ENCODE measurements around the gene SYNPO2.
A peak's percentile ranks its signal among the peaks of the same experiment; 100 is the strongest.

SYNPO2 gene

GRCh38 chr4:118916691-118917289 lies 28.1 kb downstream of the SYNPO2 start:
- no peak overlapping the region for H2BK15ac ChIP-seq (replicated peaks; ENCODE audit: low read depth)
- no peak overlapping the region for H3K56ac ChIP-seq (ENCODE audit: low read length)
- no peak overlapping the region for H3K23ac ChIP-seq (ENCODE audit: low read length)
- H3K4me1 ChIP-seq (ENCODE audit: control insufficient read depth, low read depth, low read length), result no peaks in the 10 kb centered on the region
- no peak for DNase-seq
- H2BK5ac ChIP-seq (ENCODE audit: low read length), result no peak overlapping the region
- no peak overlapping the region for H3K27ac ChIP-seq (ENCODE audit: low read depth, low read length)
- no peak overlapping the region for H3K9ac ChIP-seq (ENCODE audit: low read length)
- H4K8ac ChIP-seq (ENCODE audit: low read depth, low read length), result no peak overlapping the region
- H3K36me3 ChIP-seq (ENCODE audit: control insufficient read depth, insufficient read depth, low read length), result no peaks in the 10 kb centered on the region
- no peak overlapping the region for H3K4ac ChIP-seq (ENCODE audit: low read depth, low read length)
- H3K27me3 ChIP-seq (ENCODE audit: insufficient read depth, low read length, poor library complexity), result no peaks in the 10 kb centered on the region
- no peak overlapping the region for H3K4me2 ChIP-seq (ENCODE audit: low read length)
- no peak overlapping the region for H4K5ac ChIP-seq (ENCODE audit: low read length)
- no peaks in the 10 kb centered on the region for H3K79me1 ChIP-seq (ENCODE audit: low read length)
- H3K18ac ChIP-seq (ENCODE audit: low read length), result no peak overlapping the region
- no CpG with 5 or more reads among the region's 9 CpGs for WGBS (ENCODE audit: extremely low coverage, insufficient coverage, low lambda C conversion rate)
- no peak overlapping the region for H2BK120ac ChIP-seq (ENCODE audit: low read depth, low read length)
- no peaks in the 10 kb centered on the region for H3K79me2 ChIP-seq (ENCODE audit: control insufficient read depth, insufficient read depth, low read length)
- H2AK5ac ChIP-seq (ENCODE audit: low read length), result no peak overlapping the region
- H3K4me3 ChIP-seq (ENCODE audit: low read length), result no peak overlapping the region

GRCh38 chr4:118917582-118917981 lies 28.9 kb downstream of the SYNPO2 start:
- Histone ChIP-seq H2BK15ac (replicated peaks; ENCODE audit: low read depth) (no peak overlapping the region), H3K4me1 (ENCODE audit: control insufficient read depth, low read depth, low read length) (no peaks in the 10 kb centered on the region), H3K23ac (ENCODE audit: low read length) (no peak overlapping the region), H2BK5ac (ENCODE audit: low read length) (no peak overlapping the region), H3K27ac (ENCODE audit: low read depth, low read length) (no peak overlapping the region), H3K4me2 (ENCODE audit: low read length) (no peak overlapping the region), H3K56ac (ENCODE audit: low read length) (no peak overlapping the region), H3K4ac (ENCODE audit: low read depth, low read length) (no peak overlapping the region), H3K79me1 (ENCODE audit: low read length) (no peaks in the 10 kb centered on the region), H3K18ac (ENCODE audit: low read length) (no peak overlapping the region), H3K9ac (ENCODE audit: low read length) (no peak overlapping the region), H3K4me3 (ENCODE audit: low read length) (no peak overlapping the region), H3K27me3 (ENCODE audit: insufficient read depth, low read length, poor library complexity) (no peaks in the 10 kb centered on the region), H2BK120ac (ENCODE audit: low read depth, low read length) (no peak overlapping the region), H2AK5ac (ENCODE audit: low read length) (no peak overlapping the region), H3K36me3 (ENCODE audit: control insufficient read depth, insufficient read depth, low read length) (no peaks in the 10 kb centered on the region), H4K8ac (ENCODE audit: low read depth, low read length) (no peak overlapping the region), H4K5ac (ENCODE audit: low read length) (no peak overlapping the region), H3K79me2 (ENCODE audit: control insufficient read depth, insufficient read depth, low read length) (no peaks in the 10 kb centered on the region)
- no peak for DNase-seq
- WGBS (ENCODE audit: extremely low coverage, insufficient coverage, low lambda C conversion rate), result no CpG with 5 or more reads among the region's 2 CpGs

- H2BK5ac ChIP-seq (ENCODE audit: low read length), result no peak overlapping the region
- no peaks in the 10 kb centered on the region for H3K27me3 ChIP-seq (ENCODE audit: insufficient read depth, low read length, poor library complexity)
- H3K79me1 ChIP-seq (ENCODE audit: low read length), result no peaks in the 10 kb centered on the region
- no peak overlapping the region for H3K4me2 ChIP-seq (ENCODE audit: low read length)
- H2BK15ac ChIP-seq (replicated peaks; ENCODE audit: low read depth), result no peak overlapping the region
- H4K8ac ChIP-seq (ENCODE audit: low read depth, low read length), result no peak overlapping the region
- H2AK5ac ChIP-seq (ENCODE audit: low read length), result no peak overlapping the region
- H3K56ac ChIP-seq (ENCODE audit: low read length), result no peak overlapping the region
- H3K23ac ChIP-seq (ENCODE audit: low read length), result no peak overlapping the region
- H4K5ac ChIP-seq (ENCODE audit: low read length), result no peak overlapping the region
- no peak overlapping the region for H3K4ac ChIP-seq (ENCODE audit: low read depth, low read length)
- H3K79me2 ChIP-seq (ENCODE audit: control insufficient read depth, insufficient read depth, low read length), result no peaks in the 10 kb centered on the region
- no peak overlapping the region for H3K9ac ChIP-seq (ENCODE audit: low read length)
- no peaks in the 10 kb centered on the region for H3K4me1 ChIP-seq (ENCODE audit: control insufficient read depth, low read depth, low read length)
- H3K36me3 ChIP-seq (ENCODE audit: control insufficient read depth, insufficient read depth, low read length), result no peaks in the 10 kb centered on the region
- no peak overlapping the region for H3K18ac ChIP-seq (ENCODE audit: low read length)
- H3K4me3 ChIP-seq (ENCODE audit: low read length), result no peak overlapping the region
- DNase-seq, result peak; percentile 63
- WGBS (ENCODE audit: extremely low coverage, insufficient coverage, low lambda C conversion rate), result no CpG with 5 or more reads among the region's 3 CpGs
- H2BK120ac ChIP-seq (ENCODE audit: low read depth, low read length), result no peak overlapping the region
- H3K27ac ChIP-seq (ENCODE audit: low read depth, low read length), result no peak overlapping the region
These were observed 29.7 kb downstream of the SYNPO2 start for GRCh38 chr4:118918388-118918787.

- no CpG with 5 or more reads among the region's 2 CpGs for WGBS (ENCODE audit: extremely low coverage, insufficient coverage, low lambda C conversion rate)
- H3K27ac ChIP-seq (ENCODE audit: low read depth, low read length), result no peak overlapping the region
- no peak overlapping the region for H4K5ac ChIP-seq (ENCODE audit: low read length)
These were observed 31.6 kb downstream of the SYNPO2 start for GRCh38 chr4:118920247-118920646.

GRCh38 chr4:118921786-118922185 lies 33.1 kb downstream of the SYNPO2 start:
- Histone ChIP-seq H3K79me1 (ENCODE audit: low read length) (no peaks in the 10 kb centered on the region), H2AK5ac (ENCODE audit: low read length) (no peak overlapping the region), H4K8ac (ENCODE audit: low read depth, low read length) (no peak overlapping the region), H2BK120ac (ENCODE audit: low read depth, low read length) (no peak overlapping the region), H3K9ac (ENCODE audit: low read length) (no peak overlapping the region), H3K56ac (ENCODE audit: low read length) (no peak overlapping the region), H3K27me3 (ENCODE audit: insufficient read depth, low read length, poor library complexity) (no peaks in the 10 kb centered on the region), H4K5ac (ENCODE audit: low read length) (no peak overlapping the region), H3K4me3 (ENCODE audit: low read length) (no peak overlapping the region), H3K27ac (ENCODE audit: low read depth, low read length) (no peak overlapping the region), H3K18ac (ENCODE audit: low read length) (no peak overlapping the region), H3K4ac (ENCODE audit: low read depth, low read length) (no peak overlapping the region), H3K4me1 (ENCODE audit: control insufficient read depth, low read depth, low read length) (no peaks in the 10 kb centered on the region), H3K36me3 (ENCODE audit: control insufficient read depth, insufficient read depth, low read length) (no peaks in the 10 kb centered on the region), H2BK15ac (replicated peaks; ENCODE audit: low read depth) (no peak overlapping the region), H2BK5ac (ENCODE audit: low read length) (no peak overlapping the region), H3K4me2 (ENCODE audit: low read length) (no peak overlapping the region), H3K79me2 (ENCODE audit: control insufficient read depth, insufficient read depth, low read length) (no peaks in the 10 kb centered on the region), H3K23ac (ENCODE audit: low read length) (no peak overlapping the region)
- DNase-seq, result no peak

More at GRCh38 chr4:118920247-118920646, 31.6 kb downstream of the SYNPO2 start:
- Histone ChIP-seq H2BK15ac (replicated peaks; ENCODE audit: low read depth) (no peak overlapping the region), H3K23ac (ENCODE audit: low read length) (no peak overlapping the region), H3K79me2 (ENCODE audit: control insufficient read depth, insufficient read depth, low read length) (no peaks in the 10 kb centered on the region), H3K4me3 (ENCODE audit: low read length) (no peak overlapping the region), H3K4me1 (ENCODE audit: control insufficient read depth, low read depth, low read length) (no peaks in the 10 kb centered on the region), H3K27me3 (ENCODE audit: insufficient read depth, low read length, poor library complexity) (no peaks in the 10 kb centered on the region), H2AK5ac (ENCODE audit: low read length) (no peak overlapping the region), H3K36me3 (ENCODE audit: control insufficient read depth, insufficient read depth, low read length) (no peaks in the 10 kb centered on the region), H3K9ac (ENCODE audit: low read length) (no peak overlapping the region), H2BK5ac (ENCODE audit: low read length) (no peak overlapping the region), H4K8ac (ENCODE audit: low read depth, low read length) (no peak overlapping the region), H3K4ac (ENCODE audit: low read depth, low read length) (no peak overlapping the region), H2BK120ac (ENCODE audit: low read depth, low read length) (no peak overlapping the region), H3K56ac (ENCODE audit: low read length) (no peak overlapping the region), H3K18ac (ENCODE audit: low read length) (no peak overlapping the region), H3K79me1 (ENCODE audit: low read length) (no peaks in the 10 kb centered on the region), H3K4me2 (ENCODE audit: low read length) (no peak overlapping the region)
- DNase-seq, result no peak

GRCh38 chr4:118923891-118924290 lies 35.2 kb downstream of the SYNPO2 start:
- H2BK5ac ChIP-seq (ENCODE audit: low read length), result no peak overlapping the region
- H3K4me3 ChIP-seq (ENCODE audit: low read length), result no peak overlapping the region
- no peak overlapping the region for H3K27ac ChIP-seq (ENCODE audit: low read depth, low read length)
- H2BK15ac ChIP-seq (replicated peaks; ENCODE audit: low read depth), result no peak overlapping the region
- H3K56ac ChIP-seq (ENCODE audit: low read length), result no peak overlapping the region
- H3K4me2 ChIP-seq (ENCODE audit: low read length), result no peak overlapping the region
- H2BK120ac ChIP-seq (ENCODE audit: low read depth, low read length), result no peak overlapping the region
- no peaks in the 10 kb centered on the region for H3K27me3 ChIP-seq (ENCODE audit: insufficient read depth, low read length, poor library complexity)
- H3K4me1 ChIP-seq (ENCODE audit: control insufficient read depth, low read depth, low read length), result no peaks in the 10 kb centered on the region
- H2AK5ac ChIP-seq (ENCODE audit: low read length), result no peak overlapping the region
- H3K23ac ChIP-seq (ENCODE audit: low read length), result no peak overlapping the region
- DNase-seq, result no peak
- H3K36me3 ChIP-seq (ENCODE audit: control insufficient read depth, insufficient read depth, low read length), result no peaks in the 10 kb centered on the region
- H3K79me1 ChIP-seq (ENCODE audit: low read length), result no peaks in the 10 kb centered on the region
- no peak overlapping the region for H3K9ac ChIP-seq (ENCODE audit: low read length)
- no peaks in the 10 kb centered on the region for H3K79me2 ChIP-seq (ENCODE audit: control insufficient read depth, insufficient read depth, low read length)
- H3K4ac ChIP-seq (ENCODE audit: low read depth, low read length), result no peak overlapping the region
- H3K18ac ChIP-seq (ENCODE audit: low read length), result no peak overlapping the region
- no CpG with 5 or more reads among the region's 3 CpGs for WGBS (ENCODE audit: extremely low coverage, insufficient coverage, low lambda C conversion rate)
- H4K5ac ChIP-seq (ENCODE audit: low read length), result no peak overlapping the region
- H4K8ac ChIP-seq (ENCODE audit: low read depth, low read length), result no peak overlapping the region
